Measurements from ENCODE around the gene TMEM273. TPM values are rescaled to one million over a fixed set of nuclear protein-coding genes. Genes with fewer than 3 reads are reported as not detected.

The TMEM273 gene
- polyA plus RNA-seq, 1 donor (not counting 4 experiments of a cell fraction or from before 2014, with no cell fraction given), result not detected

DNA sequence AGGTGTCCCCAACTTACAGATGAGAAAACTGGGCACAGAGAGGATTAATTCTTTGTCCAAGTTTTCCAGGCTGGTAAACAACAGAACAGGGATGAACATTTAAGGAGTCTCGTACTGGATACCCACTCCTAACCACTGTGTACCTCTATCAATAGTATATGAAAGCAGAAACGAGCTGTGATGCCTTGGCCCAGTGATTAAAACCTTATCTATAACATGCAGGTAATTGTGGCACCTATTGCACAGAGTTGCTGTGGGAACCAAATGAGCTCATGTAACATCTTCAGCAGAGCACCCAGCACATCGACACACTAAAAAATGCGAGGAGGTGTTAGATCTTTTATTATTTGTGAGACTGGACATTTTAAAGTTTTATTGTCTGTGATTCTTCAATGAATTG is 1.6 kb downstream of the TMEM273 start:
- no peaks in the 10 kb centered on the region for H3K4me1 ChIP-seq (ENCODE audit: control insufficient read depth, extremely low read depth, insufficient read depth, low read length)
- no peak for DNase-seq (ENCODE audit: low read depth, low spot score)
- no peaks in the 10 kb centered on the region for H3K9me3 ChIP-seq (ENCODE audit: control insufficient read depth, low read depth, low read length)
- H3K9ac ChIP-seq (ENCODE audit: control insufficient read depth, extremely low read depth, insufficient read depth, low read length), result no peak overlapping the region
- no peaks in the 10 kb centered on the region for H3K9me1 ChIP-seq (ENCODE audit: control insufficient read depth, extremely low read depth, insufficient read depth, low read length)
- peaks cover 10% of the 10 kb centered on the region for H3K27me3 ChIP-seq (ENCODE audit: control insufficient read depth, extremely low read depth, insufficient read depth, low read length)
- TF ChIP-seq EZH2 (IDR thresholded peaks at IDR 0.05; ENCODE audit: low read length), result no peak
- TF ChIP-seq, protein P1, sequence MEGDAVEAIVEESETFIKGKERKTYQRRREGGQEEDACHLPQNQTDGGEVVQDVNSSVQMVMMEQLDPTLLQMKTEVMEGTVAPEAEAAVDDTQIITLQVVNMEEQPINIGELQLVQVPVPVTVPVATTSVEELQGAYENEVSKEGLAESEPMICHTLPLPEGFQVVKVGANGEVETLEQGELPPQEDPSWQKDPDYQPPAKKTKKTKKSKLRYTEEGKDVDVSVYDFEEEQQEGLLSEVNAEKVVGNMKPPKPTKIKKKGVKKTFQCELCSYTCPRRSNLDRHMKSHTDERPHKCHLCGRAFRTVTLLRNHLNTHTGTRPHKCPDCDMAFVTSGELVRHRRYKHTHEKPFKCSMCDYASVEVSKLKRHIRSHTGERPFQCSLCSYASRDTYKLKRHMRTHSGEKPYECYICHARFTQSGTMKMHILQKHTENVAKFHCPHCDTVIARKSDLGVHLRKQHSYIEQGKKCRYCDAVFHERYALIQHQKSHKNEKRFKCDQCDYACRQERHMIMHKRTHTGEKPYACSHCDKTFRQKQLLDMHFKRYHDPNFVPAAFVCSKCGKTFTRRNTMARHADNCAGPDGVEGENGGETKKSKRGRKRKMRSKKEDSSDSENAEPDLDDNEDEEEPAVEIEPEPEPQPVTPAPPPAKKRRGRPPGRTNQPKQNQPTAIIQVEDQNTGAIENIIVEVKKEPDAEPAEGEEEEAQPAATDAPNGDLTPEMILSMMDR (optimal IDR thresholded peaks at IDR 0.05 in 1 of 3, IDR thresholded peaks at IDR 0.05 in 1 of 3, conservative IDR thresholded peaks at IDR 0.05 in 1 of 3; ENCODE audit: extremely low read depth in 1 of 3, insufficient read depth in 2 of 3, low read length in 3 of 3), result no peak
- FAIRE-seq, result no peak
- no peak overlapping the region for H3K27ac ChIP-seq (ENCODE audit: control insufficient read depth, insufficient read depth, low read length)
- no peaks in the 10 kb centered on the region for H4K20me1 ChIP-seq (ENCODE audit: control insufficient read depth, extremely low read depth, insufficient read depth, low read length)
- no peaks in the 10 kb centered on the region for H3K36me3 ChIP-seq (ENCODE audit: control insufficient read depth in 2 of 2, extremely low read depth in 1 of 2, insufficient read depth in 2 of 2, low read length in 2 of 2)
- H3K4me3 ChIP-seq (ENCODE audit: control insufficient read depth in 2 of 3, extremely low read depth in 1 of 3, insufficient read depth in 2 of 3, low read depth in 1 of 3, low read length in 3 of 3), result no peak overlapping the region
- H2AFZ ChIP-seq (ENCODE audit: control insufficient read depth, low read length), result no peak overlapping the region
- H3K4me2 ChIP-seq (ENCODE audit: control insufficient read depth, extremely low read depth, insufficient read depth, low read depth, low read length), result no peak overlapping the region
- dilution Hi-C loops (cut with MboI; ENCODE audit: extremely low pct_ligation_motif_present, low sequenced_read_pairs), result no loop called here
- no peaks in the 10 kb centered on the region for H3K79me2 ChIP-seq (ENCODE audit: control insufficient read depth, insufficient read depth, low read length)

DNA sequence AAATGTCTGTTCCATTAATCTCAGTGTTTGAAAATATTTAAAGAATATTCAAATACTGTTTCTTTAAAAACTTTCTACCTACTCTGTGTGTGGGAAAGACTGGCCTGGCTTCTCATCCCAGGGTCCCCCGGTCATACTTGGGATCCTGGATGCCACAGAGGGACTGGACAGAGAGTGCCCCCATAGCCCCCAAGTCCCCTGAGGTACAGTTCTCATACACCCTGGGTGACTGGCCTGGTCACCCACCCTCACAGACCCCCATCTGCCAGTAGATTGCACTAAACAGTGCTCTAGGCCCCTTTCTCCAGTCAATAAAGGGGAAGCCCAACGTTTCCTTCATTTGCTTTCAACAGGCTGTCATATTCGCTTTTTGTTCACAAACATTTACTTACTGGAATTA is 3.0 kb downstream of the TMEM273 start:
- H3K9me1 ChIP-seq (ENCODE audit: control insufficient read depth, extremely low read depth, insufficient read depth, low read length), result no peaks in the 10 kb centered on the region
- no peaks in the 10 kb centered on the region for H3K4me1 ChIP-seq (ENCODE audit: control insufficient read depth, extremely low read depth, insufficient read depth, low read length)
- no peak overlapping the region for H3K9ac ChIP-seq (ENCODE audit: control insufficient read depth, extremely low read depth, insufficient read depth, low read length)
- DNase-seq (ENCODE audit: low read depth, low spot score), result no peak
- H2AFZ ChIP-seq (ENCODE audit: control insufficient read depth, low read length), result no peak overlapping the region
- no peaks in the 10 kb centered on the region for H3K36me3 ChIP-seq (ENCODE audit: control insufficient read depth in 2 of 2, extremely low read depth in 1 of 2, insufficient read depth in 2 of 2, low read length in 2 of 2)
- H3K79me2 ChIP-seq (ENCODE audit: control insufficient read depth, insufficient read depth, low read length), result no peaks in the 10 kb centered on the region
- no peaks in the 10 kb centered on the region for H3K9me3 ChIP-seq (ENCODE audit: control insufficient read depth, low read depth, low read length)
- H3K27ac ChIP-seq (ENCODE audit: control insufficient read depth, insufficient read depth, low read length), result no peak overlapping the region
- H3K4me3 ChIP-seq (ENCODE audit: control insufficient read depth in 2 of 3, extremely low read depth in 1 of 3, insufficient read depth in 2 of 3, low read depth in 1 of 3, low read length in 3 of 3), result no peak overlapping the region
- H3K27me3 ChIP-seq (ENCODE audit: control insufficient read depth, extremely low read depth, insufficient read depth, low read length), result peaks cover 8% of the 10 kb centered on the region
- dilution Hi-C loops (cut with MboI; ENCODE audit: extremely low pct_ligation_motif_present, low sequenced_read_pairs), result no loop called here
- FAIRE-seq, result no peak
- H4K20me1 ChIP-seq (ENCODE audit: control insufficient read depth, extremely low read depth, insufficient read depth, low read length), result no peaks in the 10 kb centered on the region
- no peak for TF ChIP-seq EZH2 (IDR thresholded peaks at IDR 0.05; ENCODE audit: low read length)
- TF ChIP-seq, protein P1 (optimal IDR thresholded peaks at IDR 0.05 in 1 of 3, IDR thresholded peaks at IDR 0.05 in 1 of 3, conservative IDR thresholded peaks at IDR 0.05 in 1 of 3; ENCODE audit: extremely low read depth in 1 of 3, insufficient read depth in 2 of 3, low read length in 3 of 3), result no peak
- no peak overlapping the region for H3K4me2 ChIP-seq (ENCODE audit: control insufficient read depth, extremely low read depth, insufficient read depth, low read depth, low read length)

Measured in keratinocyte (primary cell).